ENCODE measurements around the gene LRBA. TPM values are rescaled to one million over a fixed set of nuclear protein-coding genes. Genes with fewer than 3 reads are reported as not detected.

The LRBA gene
- polyA plus RNA-seq, 1 of the 3 experiments (the other 2 are of a cell fraction): 11.4 TPM

DNA sequence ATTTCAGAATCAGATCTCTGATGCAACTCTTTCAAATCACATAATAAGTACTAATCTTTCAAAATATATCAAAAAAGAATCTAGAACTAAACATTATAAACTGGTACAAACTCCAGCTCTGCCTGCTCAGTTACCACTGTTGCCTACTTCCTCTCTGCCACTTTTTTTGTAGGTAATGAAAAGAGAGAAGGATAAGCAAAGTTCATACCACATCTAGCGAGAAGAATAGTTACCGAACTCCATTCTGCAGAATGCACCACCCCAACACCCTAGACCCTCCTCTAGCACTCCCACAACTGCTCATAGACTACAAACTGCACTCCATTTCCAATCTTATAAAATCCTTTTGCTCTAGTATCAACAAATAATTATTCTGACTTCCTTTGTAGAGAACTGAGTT lies 19.7 kb upstream of the LRBA start:
- H3K79me2 ChIP-seq (ENCODE audit: insufficient read depth): no peaks in the 10 kb centered on the region
- no peak overlapping the region for H3K4me2 ChIP-seq
- no peak overlapping the region for H2AFZ ChIP-seq (ENCODE audit: low read depth)
- H3F3A ChIP-seq (replicated peaks; ENCODE audit: insufficient read depth): peaks cover 7% of the 10 kb centered on the region
- POLR2A ChIA-PET: no interaction called here
- H3K4me3 ChIP-seq (ENCODE audit: low read depth in 2 of 2, low read length in 1 of 2): no peak overlapping the region
- no peak overlapping the region for H3K27ac ChIP-seq (ENCODE audit: low read depth in 2 of 2, low read length in 1 of 2)
- no peaks in the 10 kb centered on the region for H3K9me2 ChIP-seq
- H3K9ac ChIP-seq: no peak overlapping the region
- H4K20me1 ChIP-seq (ENCODE audit: insufficient read depth): no peaks in the 10 kb centered on the region
- H3K27me3 ChIP-seq (ENCODE audit: insufficient read depth): no peaks in the 10 kb centered on the region
- no peaks in the 10 kb centered on the region for H3K9me3 ChIP-seq
- WGBS (ENCODE audit: low lambda C conversion rate): 91% methylated on average over 2 of the region's 2 CpGs
- H3K4me1 ChIP-seq (ENCODE audit: control insufficient read depth in 1 of 2, insufficient read depth in 2 of 2, low read depth in 1 of 2, low read length in 1 of 2): peaks cover 0 to 3% of the 10 kb centered on the region in 2 experiments; a peak in 1 of 4 replicates
- TF ChIP-seq NRF1 (IDR thresholded peaks at IDR 0.05; ENCODE audit: low read depth, low read length) (no peak), MEF2A (IDR thresholded peaks at IDR 0.05; ENCODE audit: borderline replicate concordance, low read depth) (no peak), FOXJ3 (CRISPR knock-in tag; IDR thresholded peaks at IDR 0.05) (no peak), ELF1 (IDR thresholded peaks at IDR 0.05) (no peak), YY1 (IDR thresholded peaks at IDR 0.05; ENCODE audit: low read depth) (no peak), POLR2AphosphoS5 (IDR thresholded peaks at IDR 0.05; ENCODE audit: low read depth, low read length) (no peak), MXI1 (IDR thresholded peaks at IDR 0.05; ENCODE audit: low read depth, low read length) (no peak), TCF12 (IDR thresholded peaks at IDR 0.05) (no peak), RXRA (IDR thresholded peaks at IDR 0.05; ENCODE audit: borderline replicate concordance, low read depth) (no peak)
- TF ChIP-seq, protein P1, sequence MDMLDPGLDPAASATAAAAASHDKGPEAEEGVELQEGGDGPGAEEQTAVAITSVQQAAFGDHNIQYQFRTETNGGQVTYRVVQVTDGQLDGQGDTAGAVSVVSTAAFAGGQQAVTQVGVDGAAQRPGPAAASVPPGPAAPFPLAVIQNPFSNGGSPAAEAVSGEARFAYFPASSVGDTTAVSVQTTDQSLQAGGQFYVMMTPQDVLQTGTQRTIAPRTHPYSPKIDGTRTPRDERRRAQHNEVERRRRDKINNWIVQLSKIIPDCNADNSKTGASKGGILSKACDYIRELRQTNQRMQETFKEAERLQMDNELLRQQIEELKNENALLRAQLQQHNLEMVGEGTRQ (IDR thresholded peaks at IDR 0.05; ENCODE audit: borderline replicate concordance, low read depth, low read length): no peak
- TF ChIP-seq, protein P2, sequence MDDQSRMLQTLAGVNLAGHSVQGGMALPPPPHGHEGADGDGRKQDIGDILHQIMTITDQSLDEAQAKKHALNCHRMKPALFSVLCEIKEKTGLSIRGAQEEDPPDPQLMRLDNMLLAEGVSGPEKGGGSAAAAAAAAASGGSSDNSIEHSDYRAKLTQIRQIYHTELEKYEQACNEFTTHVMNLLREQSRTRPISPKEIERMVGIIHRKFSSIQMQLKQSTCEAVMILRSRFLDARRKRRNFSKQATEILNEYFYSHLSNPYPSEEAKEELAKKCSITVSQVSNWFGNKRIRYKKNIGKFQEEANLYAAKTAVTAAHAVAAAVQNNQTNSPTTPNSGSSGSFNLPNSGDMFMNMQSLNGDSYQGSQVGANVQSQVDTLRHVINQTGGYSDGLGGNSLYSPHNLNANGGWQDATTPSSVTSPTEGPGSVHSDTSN (IDR thresholded peaks at IDR 0.05): no peak
- CTCF ChIA-PET: no interaction called here
- no peaks in the 10 kb centered on the region for H3K36me3 ChIP-seq (replicated peaks in 1 of 2; ENCODE audit: control insufficient read depth in 1 of 2, insufficient read depth in 2 of 2, low read length in 1 of 2)
- no peak for DNase-seq

DNA sequence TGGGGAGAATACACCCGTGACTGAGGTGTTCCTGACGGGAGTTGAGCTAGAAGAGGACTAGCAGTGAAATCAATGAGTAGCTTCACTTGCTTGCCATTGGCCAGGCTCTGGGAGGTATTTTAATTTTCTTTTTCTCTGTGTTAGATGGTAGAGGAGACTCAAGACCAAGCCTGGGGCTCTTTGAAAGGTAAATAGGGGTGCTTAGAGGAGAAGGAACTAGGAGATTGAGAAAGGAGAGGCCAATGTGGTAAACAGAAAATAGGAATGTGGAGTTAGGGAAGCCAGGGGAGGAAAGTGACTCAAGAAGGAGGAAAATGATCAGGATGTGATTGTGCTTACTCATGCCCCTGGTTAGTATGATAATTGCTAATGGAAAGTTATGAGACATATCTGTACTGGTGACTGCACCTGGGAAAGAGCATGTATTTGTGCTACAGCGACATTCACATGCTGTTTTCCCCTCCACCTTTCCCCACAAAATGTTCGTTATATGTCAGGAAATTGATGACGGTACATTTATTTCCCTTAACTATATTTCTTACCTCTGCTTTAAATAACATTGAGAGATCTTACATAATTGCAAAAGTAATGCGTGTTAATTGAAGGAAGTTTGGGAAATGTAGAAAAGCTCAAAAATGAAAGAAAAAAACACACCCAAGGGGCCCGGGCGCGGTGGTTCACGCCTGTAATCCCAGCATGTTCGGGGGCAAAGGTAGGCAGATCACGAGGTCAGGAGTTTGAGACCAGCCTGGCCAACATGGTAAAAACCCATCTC lies 16.9 kb upstream of the LRBA start:
- H3K36me3 ChIP-seq (replicated peaks in 1 of 2; ENCODE audit: control insufficient read depth in 1 of 2, insufficient read depth in 2 of 2, low read length in 1 of 2): no peaks in the 10 kb centered on the region
- H3K4me3 ChIP-seq (ENCODE audit: low read depth in 2 of 2, low read length in 1 of 2): no peak overlapping the region
- H3K27me3 ChIP-seq (ENCODE audit: insufficient read depth): no peaks in the 10 kb centered on the region
- H3F3A ChIP-seq (replicated peaks; ENCODE audit: insufficient read depth): peaks cover 7% of the 10 kb centered on the region
- peak overlapping the region; percentile 88; the same call in 1 of the 2 replicates for H2AFZ ChIP-seq (ENCODE audit: low read depth)
- peak overlapping the region; percentile 43; the same call in 1 of the 2 replicates for H3K9ac ChIP-seq
- no peaks in the 10 kb centered on the region for H3K9me3 ChIP-seq
- H3K27ac ChIP-seq (ENCODE audit: low read depth in 2 of 2, low read length in 1 of 2): peak overlapping the region in 1 of 2 experiments; percentile 67; a peak in 2 of 4 replicates
- 80% methylated on average over 11 of the region's 12 CpGs for WGBS (ENCODE audit: low lambda C conversion rate)
- peak; percentile 13 for DNase-seq
- H4K20me1 ChIP-seq (ENCODE audit: insufficient read depth): no peaks in the 10 kb centered on the region
- H3K4me1 ChIP-seq (ENCODE audit: control insufficient read depth in 1 of 2, insufficient read depth in 2 of 2, low read depth in 1 of 2, low read length in 1 of 2): peaks cover 0 to 3% of the 10 kb centered on the region in 2 experiments; a peak in 1 of 4 replicates
- H3K9me2 ChIP-seq: no peaks in the 10 kb centered on the region
- CTCF ChIA-PET: no interaction called here
- POLR2A ChIA-PET: no interaction called here
- H3K79me2 ChIP-seq (ENCODE audit: insufficient read depth): no peaks in the 10 kb centered on the region
- H3K4me2 ChIP-seq: peak overlapping the region; percentile 65
- TF ChIP-seq, protein P3, sequence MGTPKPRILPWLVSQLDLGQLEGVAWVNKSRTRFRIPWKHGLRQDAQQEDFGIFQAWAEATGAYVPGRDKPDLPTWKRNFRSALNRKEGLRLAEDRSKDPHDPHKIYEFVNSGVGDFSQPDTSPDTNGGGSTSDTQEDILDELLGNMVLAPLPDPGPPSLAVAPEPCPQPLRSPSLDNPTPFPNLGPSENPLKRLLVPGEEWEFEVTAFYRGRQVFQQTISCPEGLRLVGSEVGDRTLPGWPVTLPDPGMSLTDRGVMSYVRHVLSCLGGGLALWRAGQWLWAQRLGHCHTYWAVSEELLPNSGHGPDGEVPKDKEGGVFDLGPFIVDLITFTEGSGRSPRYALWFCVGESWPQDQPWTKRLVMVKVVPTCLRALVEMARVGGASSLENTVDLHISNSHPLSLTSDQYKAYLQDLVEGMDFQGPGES (IDR thresholded peaks at IDR 0.05; ENCODE audit: low read depth, low read length): no peak
- TF ChIP-seq POLR2AphosphoS5 (IDR thresholded peaks at IDR 0.05; ENCODE audit: low read depth, low read length) (no peak), SMC3 (IDR thresholded peaks at IDR 0.05; ENCODE audit: low read depth, low read length) (no peak), JUND (IDR thresholded peaks at IDR 0.05) (no peak), GABPA (IDR thresholded peaks at IDR 0.05; ENCODE audit: low read depth) (no peak), TEAD4 (IDR thresholded peaks at IDR 0.05; ENCODE audit: borderline replicate concordance, insufficient read depth) (no peak), MEF2A (IDR thresholded peaks at IDR 0.05; ENCODE audit: borderline replicate concordance, low read depth) (no peak), RCOR1 (IDR thresholded peaks at IDR 0.05; ENCODE audit: low read length) (no peak), GATA2 (CRISPR knock-in tag; IDR thresholded peaks at IDR 0.05) (no peak), RAD21 (IDR thresholded peaks at IDR 0.05; ENCODE audit: low read length) (no peak), FOXM1 (IDR thresholded peaks at IDR 0.05; ENCODE audit: low read depth) (no peak)
- TF ChIP-seq, protein P1 (IDR thresholded peaks at IDR 0.05; ENCODE audit: borderline replicate concordance, low read depth, low read length): no peak
- TF ChIP-seq, protein P4, sequence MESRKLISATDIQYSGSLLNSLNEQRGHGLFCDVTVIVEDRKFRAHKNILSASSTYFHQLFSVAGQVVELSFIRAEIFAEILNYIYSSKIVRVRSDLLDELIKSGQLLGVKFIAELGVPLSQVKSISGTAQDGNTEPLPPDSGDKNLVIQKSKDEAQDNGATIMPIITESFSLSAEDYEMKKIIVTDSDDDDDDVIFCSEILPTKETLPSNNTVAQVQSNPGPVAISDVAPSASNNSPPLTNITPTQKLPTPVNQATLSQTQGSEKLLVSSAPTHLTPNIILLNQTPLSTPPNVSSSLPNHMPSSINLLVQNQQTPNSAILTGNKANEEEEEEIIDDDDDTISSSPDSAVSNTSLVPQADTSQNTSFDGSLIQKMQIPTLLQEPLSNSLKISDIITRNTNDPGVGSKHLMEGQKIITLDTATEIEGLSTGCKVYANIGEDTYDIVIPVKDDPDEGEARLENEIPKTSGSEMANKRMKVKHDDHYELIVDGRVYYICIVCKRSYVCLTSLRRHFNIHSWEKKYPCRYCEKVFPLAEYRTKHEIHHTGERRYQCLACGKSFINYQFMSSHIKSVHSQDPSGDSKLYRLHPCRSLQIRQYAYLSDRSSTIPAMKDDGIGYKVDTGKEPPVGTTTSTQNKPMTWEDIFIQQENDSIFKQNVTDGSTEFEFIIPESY (IDR thresholded peaks at IDR 0.05; ENCODE audit: borderline replicate concordance, low read depth): no peak

Measured in SK-N-SH (cell line).